PC-9 (cell line): ENCODE data around the gene NEU4. TPM values are rescaled to one million over a fixed set of nuclear protein-coding genes. Genes with fewer than 3 reads are reported as not detected.
"Not testable (repeated sequence)": the region's sequence is repeated elsewhere in the genome, so short reads cannot be mapped to it uniquely, and the experiment has no call there.

Experiments used
- BruUV-seq: library from RNA; stranded (reverse); fragments of 400-500 nt; replicated peaks from 2 replicates; lab custom pipeline; 2021; lab: Mats Ljungman, UMichigan
- CTCF ChIA-PET: fragments of 300-600 bp; sonication (Branson Sonifier 250); formaldehyde crosslinking; loops from one replicate; lab custom pipeline; 2022; ENCODE audit warnings: antibody characterized with exemption; lab: Charles Lee
- POLR2A ChIA-PET: fragments of 300-600 bp; sonication (Branson Sonifier 250); formaldehyde crosslinking; loops from one replicate; lab custom pipeline; 2022; ENCODE audit warnings: antibody characterized with exemption; ENCODE audit not compliant: unreplicated experiment; lab: Charles Lee
- DNase-seq, 2 experiments: peaks; one replicate each; pipeline versions ENCODE4 v3.0.0 to v3.0.0-alpha.2; 2015 to 2022; ENCODE audit warnings: mixed read lengths in 1 of 2
- H2AFZ ChIP-seq: fragments of 200-600 bp; sonication (generic); 2 replicates; pipeline ENCODE4 v1.8.1; 2017; ENCODE audit warnings: antibody characterized with exemption
- H3F3A ChIP-seq: fragments of 200-600 bp; sonication (generic); 2 replicates; pipeline ENCODE4 v1.8.1; 2017; ENCODE audit warnings: antibody characterized with exemption, mild to moderate bottlenecking, low read depth; ENCODE audit not compliant: insufficient read depth
- H3K27ac ChIP-seq: fragments of 200-600 bp; sonication (generic); 2 replicates; pipeline ENCODE4 v1.6.1; 2016; ENCODE audit warnings: mixed run types
- H3K27me3 ChIP-seq: fragments of 200-600 bp; sonication (generic); 2 replicates; pipeline ENCODE4 v1.6.1; 2016; ENCODE audit warnings: low read depth, mixed run types; ENCODE audit not compliant: insufficient read depth
- H3K36me3 ChIP-seq: fragments of 200-600 bp; sonication (generic); 2 replicates; pipeline ENCODE4 v1.6.1; 2016; ENCODE audit warnings: low read depth, mixed run types
- H3K4me1 ChIP-seq: fragments of 200-600 bp; sonication (generic); replicated peaks from 2 replicates; pipeline ENCODE4 v1.6.1; 2016; ENCODE audit warnings: mixed run types; ENCODE audit not compliant: insufficient read depth
- H3K4me2 ChIP-seq: fragments of 200-600 bp; sonication (generic); 2 replicates; pipeline ENCODE4 v1.6.1; 2017; ENCODE audit warnings: mixed run types
- H3K4me3 ChIP-seq: fragments of 200-600 bp; sonication (generic); 2 replicates; pipeline ENCODE4 v1.6.1; 2016; ENCODE audit warnings: mixed run types
- H3K79me2 ChIP-seq: fragments of 200-600 bp; sonication (generic); 2 replicates; pipeline ENCODE4 v1.6.1; 2017; ENCODE audit warnings: low read depth, mixed run types
- H3K9me2 ChIP-seq: fragments of 200-600 bp; sonication (generic); 2 replicates; pipeline ENCODE4 v1.8.1; 2017; ENCODE audit warnings: mild to moderate bottlenecking; ENCODE audit not compliant: insufficient read depth
- H3K9me3 ChIP-seq: fragments of 200-600 bp; sonication (generic); 2 replicates; pipeline ENCODE4 v1.8.1; 2016; ENCODE audit warnings: low read depth; ENCODE audit not compliant: insufficient read depth
- H4K20me1 ChIP-seq: fragments of 200-600 bp; sonication (generic); 2 replicates; pipeline ENCODE4 v1.8.1; 2017; ENCODE audit not compliant: insufficient read depth
- EZH2 ChIP-seq: fragments of 200-600 bp; sonication (generic); IDR thresholded peaks from 2 replicates; pipeline ENCODE4 v1.8.0; 2017; ENCODE audit warnings: antibody characterized with exemption, low read depth
- intact Hi-C: fragments of 100-400 bp; cut with micrococcal nuclease; formaldehyde crosslinking; loops from one replicate; pipeline ENCODE4 v1.10.0; 2022; ENCODE audit not compliant: unreplicated experiment
- total RNA-seq: library from RNA; stranded (reverse); gene quantifications from 2 replicates; pipeline ENCODE4 v1.2.3, GENCODE V29; 2021
- TF ChIP-seq, protein P1 (sequence below): fragments of 200-600 bp; sonication (generic); conservative IDR thresholded peaks from 2 replicates; pipeline ENCODE4 v1.6.1; 2017; ENCODE audit warnings: mixed run types, antibody characterized with exemption, mild to moderate bottlenecking, moderate library complexity

Gene NEU4
- total RNA-seq, 1 experiment from 2014 or later, result 0.92 TPM

- intact Hi-C loops, result no loop called here
- Histone ChIP-seq H3K27me3 (peaks cover 89% of the 10 kb centered on the region), H4K20me1 (no peaks in the 10 kb centered on the region), H3K4me1 (no peaks in the 10 kb centered on the region), H3K4me3 (no peak overlapping the region), H3K9me3 (no peaks in the 10 kb centered on the region), H3K9me2 (no peaks in the 10 kb centered on the region), H3F3A (peaks cover under 1% of the 10 kb centered on the region; the same call in 1 of the 2 replicates), H3K27ac (no peak overlapping the region), H3K36me3 (no peaks in the 10 kb centered on the region), H2AFZ (no peak overlapping the region), H3K4me2 (peak overlapping the region; percentile 18; the same call in 1 of the 2 replicates), H3K79me2 (no peaks in the 10 kb centered on the region)
- TF ChIP-seq, protein P1, sequence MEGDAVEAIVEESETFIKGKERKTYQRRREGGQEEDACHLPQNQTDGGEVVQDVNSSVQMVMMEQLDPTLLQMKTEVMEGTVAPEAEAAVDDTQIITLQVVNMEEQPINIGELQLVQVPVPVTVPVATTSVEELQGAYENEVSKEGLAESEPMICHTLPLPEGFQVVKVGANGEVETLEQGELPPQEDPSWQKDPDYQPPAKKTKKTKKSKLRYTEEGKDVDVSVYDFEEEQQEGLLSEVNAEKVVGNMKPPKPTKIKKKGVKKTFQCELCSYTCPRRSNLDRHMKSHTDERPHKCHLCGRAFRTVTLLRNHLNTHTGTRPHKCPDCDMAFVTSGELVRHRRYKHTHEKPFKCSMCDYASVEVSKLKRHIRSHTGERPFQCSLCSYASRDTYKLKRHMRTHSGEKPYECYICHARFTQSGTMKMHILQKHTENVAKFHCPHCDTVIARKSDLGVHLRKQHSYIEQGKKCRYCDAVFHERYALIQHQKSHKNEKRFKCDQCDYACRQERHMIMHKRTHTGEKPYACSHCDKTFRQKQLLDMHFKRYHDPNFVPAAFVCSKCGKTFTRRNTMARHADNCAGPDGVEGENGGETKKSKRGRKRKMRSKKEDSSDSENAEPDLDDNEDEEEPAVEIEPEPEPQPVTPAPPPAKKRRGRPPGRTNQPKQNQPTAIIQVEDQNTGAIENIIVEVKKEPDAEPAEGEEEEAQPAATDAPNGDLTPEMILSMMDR, result no peak
- no peak for TF ChIP-seq EZH2
- ChIA-PET POLR2A (no interaction called here), CTCF (interaction anchor here (0.8 kb wide), 1 partner anchor 39 kb away, joined by 3 read pairs; no protein-coding TSS in a partner anchor)
- BruUV-seq, result no TSS peak
- DNase-seq, result no peak
Measured at GRCh38 chr2:241817126-241817820, 8.3 kb downstream of the NEU4 start.

- H3K9me3 ChIP-seq, H3K27ac ChIP-seq, CTCF ChIA-PET, intact Hi-C loops, POLR2A ChIA-PET, H4K20me1 ChIP-seq, H3K9me2 ChIP-seq, H2AFZ ChIP-seq, H3K36me3 ChIP-seq, H3K4me1 ChIP-seq, DNase-seq, BruUV-seq, H3K79me2 ChIP-seq, H3K4me3 ChIP-seq, H3K4me2 ChIP-seq, H3F3A ChIP-seq: not testable (repeated sequence)
- H3K27me3 ChIP-seq, result peaks cover 84% of the 10 kb centered on the region
Measured at GRCh38 chr2:241817821-241818215, 8.8 kb downstream of the NEU4 start.

- no peaks in the 10 kb centered on the region for H3K9me2 ChIP-seq
- H3F3A ChIP-seq, result peaks cover 10% of the 10 kb centered on the region; the same call in 1 of the 2 replicates
- ChIA-PET POLR2A (no interaction called here), CTCF (no interaction called here)
- TF ChIP-seq, protein P1, result no peak
- no peak for TF ChIP-seq EZH2
- no peaks in the 10 kb centered on the region for H3K4me1 ChIP-seq
- H4K20me1 ChIP-seq, result no peaks in the 10 kb centered on the region
- peaks cover 79% of the 10 kb centered on the region for H3K27me3 ChIP-seq
- intact Hi-C loops, result no loop called here
- H3K9me3 ChIP-seq, result no peaks in the 10 kb centered on the region
- no TSS peak for BruUV-seq
- H3K4me3 ChIP-seq, result no peak overlapping the region
- no peak overlapping the region for H3K4me2 ChIP-seq
- no peak overlapping the region for H3K27ac ChIP-seq
- H3K79me2 ChIP-seq, result no peaks in the 10 kb centered on the region
- H3K36me3 ChIP-seq, result no peaks in the 10 kb centered on the region
- no peak for DNase-seq
- no peak overlapping the region for H2AFZ ChIP-seq
Measured at GRCh38 chr2:241818229-241818942, 9.4 kb downstream of the NEU4 start.
